ENCODE measurements around the gene FKBP1C.
"Not testable (repeated sequence)": the region's sequence is repeated elsewhere in the genome, so short reads cannot be mapped to it uniquely, and the experiment has no call there.

Gene FKBP1C

GRCh38 chr6:63225987-63226386, 14.7 kb downstream of the FKBP1C start:
- H3K4me3 ChIP-seq (ENCODE audit: low read depth in 1 of 2, low read length in 2 of 2); H3K9ac ChIP-seq (ENCODE audit: low read length); H3K27ac ChIP-seq (ENCODE audit: low read depth, low read length); H3K36me3 ChIP-seq (ENCODE audit: insufficient read depth, low read length); H3K27me3 ChIP-seq (ENCODE audit: control insufficient read depth in 1 of 2, insufficient read depth in 2 of 2, low read length in 2 of 2); H3K9me3 ChIP-seq (ENCODE audit: low read length); H3K4me1 ChIP-seq (ENCODE audit: insufficient read depth, low read length): not testable (repeated sequence)

GRCh38 chr6:63227928-63228894, 16.9 kb downstream of the FKBP1C start:
- not testable (repeated sequence) for H3K27ac ChIP-seq (ENCODE audit: low read depth, low read length); H3K36me3 ChIP-seq (ENCODE audit: insufficient read depth, low read length); H3K27me3 ChIP-seq (ENCODE audit: control insufficient read depth in 1 of 2, insufficient read depth in 2 of 2, low read length in 2 of 2); H3K4me3 ChIP-seq (ENCODE audit: low read depth in 1 of 2, low read length in 2 of 2); H3K9me3 ChIP-seq (ENCODE audit: low read length); H3K4me1 ChIP-seq (ENCODE audit: insufficient read depth, low read length); H3K9ac ChIP-seq (ENCODE audit: low read length)

GRCh38 chr6:63230027-63230426, 18.8 kb downstream of the FKBP1C start:
- not testable (repeated sequence) for H3K4me1 ChIP-seq (ENCODE audit: insufficient read depth, low read length); H3K27ac ChIP-seq (ENCODE audit: low read depth, low read length); H3K36me3 ChIP-seq (ENCODE audit: insufficient read depth, low read length); H3K9ac ChIP-seq (ENCODE audit: low read length); H3K27me3 ChIP-seq (ENCODE audit: control insufficient read depth in 1 of 2, insufficient read depth in 2 of 2, low read length in 2 of 2); H3K9me3 ChIP-seq (ENCODE audit: low read length); H3K4me3 ChIP-seq (ENCODE audit: low read depth in 1 of 2, low read length in 2 of 2)

- H3K4me1 ChIP-seq (ENCODE audit: insufficient read depth, low read length); H3K36me3 ChIP-seq (ENCODE audit: insufficient read depth, low read length); H3K27ac ChIP-seq (ENCODE audit: low read depth, low read length); H3K4me3 ChIP-seq (ENCODE audit: low read depth in 1 of 2, low read length in 2 of 2); H3K27me3 ChIP-seq (ENCODE audit: control insufficient read depth in 1 of 2, insufficient read depth in 2 of 2, low read length in 2 of 2); H3K9me3 ChIP-seq (ENCODE audit: low read length); H3K9ac ChIP-seq (ENCODE audit: low read length): not testable (repeated sequence)
Observed at GRCh38 chr6:63230511-63230910, 19.2 kb downstream of the FKBP1C start.

GRCh38 chr6:63236398-63236817, 25.1 kb downstream of the FKBP1C start:
- Histone ChIP-seq H3K27me3 (ENCODE audit: control insufficient read depth in 1 of 2, insufficient read depth in 2 of 2, low read length in 2 of 2) (no peaks in the 10 kb centered on the region), H3K4me3 (ENCODE audit: low read depth in 1 of 2, low read length in 2 of 2) (no peak overlapping the region), H3K36me3 (ENCODE audit: insufficient read depth, low read length) (no peaks in the 10 kb centered on the region), H3K27ac (ENCODE audit: low read depth, low read length) (no peak overlapping the region), H3K4me1 (ENCODE audit: insufficient read depth, low read length) (no peaks in the 10 kb centered on the region), H3K9ac (ENCODE audit: low read length) (no peak overlapping the region), H3K9me3 (ENCODE audit: low read length) (no peaks in the 10 kb centered on the region)

GRCh38 chr6:63245420-63245819, 34.2 kb downstream of the FKBP1C start:
- Histone ChIP-seq H3K27me3 (ENCODE audit: control insufficient read depth in 1 of 2, insufficient read depth in 2 of 2, low read length in 2 of 2) (no peaks in the 10 kb centered on the region), H3K36me3 (ENCODE audit: insufficient read depth, low read length) (no peaks in the 10 kb centered on the region), H3K9me3 (ENCODE audit: low read length) (no peaks in the 10 kb centered on the region), H3K27ac (ENCODE audit: low read depth, low read length) (no peak overlapping the region), H3K4me1 (ENCODE audit: insufficient read depth, low read length) (no peaks in the 10 kb centered on the region), H3K9ac (ENCODE audit: low read length) (no peak overlapping the region), H3K4me3 (ENCODE audit: low read depth in 1 of 2, low read length in 2 of 2) (no peak overlapping the region)

- Histone ChIP-seq H3K4me3 (ENCODE audit: low read depth in 1 of 2, low read length in 2 of 2) (no peak overlapping the region), H3K36me3 (ENCODE audit: insufficient read depth, low read length) (no peaks in the 10 kb centered on the region)
Observed at GRCh38 chr6:63245909-63246308, 34.6 kb downstream of the FKBP1C start.

GRCh38 chr6:63246581-63246980, 35.3 kb downstream of the FKBP1C start:
- H3K27me3 ChIP-seq (ENCODE audit: control insufficient read depth in 1 of 2, insufficient read depth in 2 of 2, low read length in 2 of 2), result no peaks in the 10 kb centered on the region
- no peak overlapping the region for H3K9ac ChIP-seq (ENCODE audit: low read length)
- no peak overlapping the region for H3K27ac ChIP-seq (ENCODE audit: low read depth, low read length)
- no peaks in the 10 kb centered on the region for H3K9me3 ChIP-seq (ENCODE audit: low read length)
- H3K4me1 ChIP-seq (ENCODE audit: insufficient read depth, low read length), result no peaks in the 10 kb centered on the region
- H3K36me3 ChIP-seq (ENCODE audit: insufficient read depth, low read length), result no peaks in the 10 kb centered on the region
- H3K4me3 ChIP-seq (ENCODE audit: low read depth in 1 of 2, low read length in 2 of 2), result no peak overlapping the region

More at GRCh38 chr6:63245909-63246308, 34.6 kb downstream of the FKBP1C start:
- Histone ChIP-seq H3K4me1 (ENCODE audit: insufficient read depth, low read length) (no peaks in the 10 kb centered on the region), H3K27me3 (ENCODE audit: control insufficient read depth in 1 of 2, insufficient read depth in 2 of 2, low read length in 2 of 2) (no peaks in the 10 kb centered on the region), H3K27ac (ENCODE audit: low read depth, low read length) (no peak overlapping the region), H3K9ac (ENCODE audit: low read length) (no peak overlapping the region), H3K9me3 (ENCODE audit: low read length) (no peaks in the 10 kb centered on the region)

GRCh38 chr6:63249875-63250482, 38.7 kb downstream of the FKBP1C start:
- H3K27ac ChIP-seq (ENCODE audit: low read depth, low read length), result no peak overlapping the region
- no peaks in the 10 kb centered on the region for H3K27me3 ChIP-seq (ENCODE audit: control insufficient read depth in 1 of 2, insufficient read depth in 2 of 2, low read length in 2 of 2)
- no peaks in the 10 kb centered on the region for H3K9me3 ChIP-seq (ENCODE audit: low read length)
- H3K4me3 ChIP-seq (ENCODE audit: low read depth in 1 of 2, low read length in 2 of 2), result no peak overlapping the region
- no peak overlapping the region for H3K9ac ChIP-seq (ENCODE audit: low read length)
- H3K36me3 ChIP-seq (ENCODE audit: insufficient read depth, low read length), result no peaks in the 10 kb centered on the region
- H3K4me1 ChIP-seq (ENCODE audit: insufficient read depth, low read length), result no peaks in the 10 kb centered on the region

GRCh38 chr6:63259153-63259552, 47.9 kb downstream of the FKBP1C start:
- Histone ChIP-seq H3K27me3 (ENCODE audit: control insufficient read depth in 1 of 2, insufficient read depth in 2 of 2, low read length in 2 of 2) (no peaks in the 10 kb centered on the region), H3K36me3 (ENCODE audit: insufficient read depth, low read length) (no peaks in the 10 kb centered on the region), H3K4me3 (ENCODE audit: low read depth in 1 of 2, low read length in 2 of 2) (no peak overlapping the region), H3K9me3 (ENCODE audit: low read length) (no peaks in the 10 kb centered on the region), H3K9ac (ENCODE audit: low read length) (no peak overlapping the region), H3K4me1 (ENCODE audit: insufficient read depth, low read length) (no peaks in the 10 kb centered on the region), H3K27ac (ENCODE audit: low read depth, low read length) (no peak overlapping the region)

GRCh38 chr6:63261820-63262219, 50.6 kb downstream of the FKBP1C start:
- Histone ChIP-seq H3K4me3 (ENCODE audit: low read depth in 1 of 2, low read length in 2 of 2) (no peak overlapping the region), H3K9ac (ENCODE audit: low read length) (no peak overlapping the region), H3K36me3 (ENCODE audit: insufficient read depth, low read length) (no peaks in the 10 kb centered on the region), H3K27me3 (ENCODE audit: control insufficient read depth in 1 of 2, insufficient read depth in 2 of 2, low read length in 2 of 2) (no peaks in the 10 kb centered on the region), H3K27ac (ENCODE audit: low read depth, low read length) (no peak overlapping the region), H3K4me1 (ENCODE audit: insufficient read depth, low read length) (no peaks in the 10 kb centered on the region), H3K9me3 (ENCODE audit: low read length) (no peaks in the 10 kb centered on the region)
